HG02973 (cell line): ENCODE results near the gene TTLL5.

Source experiments
- ATAC-seq: cut with Tn5 transposase; IDR thresholded peaks from one replicate; pipeline ENCODE4 v1.9.1; 2021; ENCODE audit warnings: moderate library complexity; ENCODE audit not compliant: unreplicated experiment

Gene TTLL5, protein sequence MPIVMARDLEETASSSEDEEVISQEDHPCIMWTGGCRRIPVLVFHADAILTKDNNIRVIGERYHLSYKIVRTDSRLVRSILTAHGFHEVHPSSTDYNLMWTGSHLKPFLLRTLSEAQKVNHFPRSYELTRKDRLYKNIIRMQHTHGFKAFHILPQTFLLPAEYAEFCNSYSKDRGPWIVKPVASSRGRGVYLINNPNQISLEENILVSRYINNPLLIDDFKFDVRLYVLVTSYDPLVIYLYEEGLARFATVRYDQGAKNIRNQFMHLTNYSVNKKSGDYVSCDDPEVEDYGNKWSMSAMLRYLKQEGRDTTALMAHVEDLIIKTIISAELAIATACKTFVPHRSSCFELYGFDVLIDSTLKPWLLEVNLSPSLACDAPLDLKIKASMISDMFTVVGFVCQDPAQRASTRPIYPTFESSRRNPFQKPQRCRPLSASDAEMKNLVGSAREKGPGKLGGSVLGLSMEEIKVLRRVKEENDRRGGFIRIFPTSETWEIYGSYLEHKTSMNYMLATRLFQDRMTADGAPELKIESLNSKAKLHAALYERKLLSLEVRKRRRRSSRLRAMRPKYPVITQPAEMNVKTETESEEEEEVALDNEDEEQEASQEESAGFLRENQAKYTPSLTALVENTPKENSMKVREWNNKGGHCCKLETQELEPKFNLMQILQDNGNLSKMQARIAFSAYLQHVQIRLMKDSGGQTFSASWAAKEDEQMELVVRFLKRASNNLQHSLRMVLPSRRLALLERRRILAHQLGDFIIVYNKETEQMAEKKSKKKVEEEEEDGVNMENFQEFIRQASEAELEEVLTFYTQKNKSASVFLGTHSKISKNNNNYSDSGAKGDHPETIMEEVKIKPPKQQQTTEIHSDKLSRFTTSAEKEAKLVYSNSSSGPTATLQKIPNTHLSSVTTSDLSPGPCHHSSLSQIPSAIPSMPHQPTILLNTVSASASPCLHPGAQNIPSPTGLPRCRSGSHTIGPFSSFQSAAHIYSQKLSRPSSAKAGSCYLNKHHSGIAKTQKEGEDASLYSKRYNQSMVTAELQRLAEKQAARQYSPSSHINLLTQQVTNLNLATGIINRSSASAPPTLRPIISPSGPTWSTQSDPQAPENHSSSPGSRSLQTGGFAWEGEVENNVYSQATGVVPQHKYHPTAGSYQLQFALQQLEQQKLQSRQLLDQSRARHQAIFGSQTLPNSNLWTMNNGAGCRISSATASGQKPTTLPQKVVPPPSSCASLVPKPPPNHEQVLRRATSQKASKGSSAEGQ (N-terminal part only)

DNA sequence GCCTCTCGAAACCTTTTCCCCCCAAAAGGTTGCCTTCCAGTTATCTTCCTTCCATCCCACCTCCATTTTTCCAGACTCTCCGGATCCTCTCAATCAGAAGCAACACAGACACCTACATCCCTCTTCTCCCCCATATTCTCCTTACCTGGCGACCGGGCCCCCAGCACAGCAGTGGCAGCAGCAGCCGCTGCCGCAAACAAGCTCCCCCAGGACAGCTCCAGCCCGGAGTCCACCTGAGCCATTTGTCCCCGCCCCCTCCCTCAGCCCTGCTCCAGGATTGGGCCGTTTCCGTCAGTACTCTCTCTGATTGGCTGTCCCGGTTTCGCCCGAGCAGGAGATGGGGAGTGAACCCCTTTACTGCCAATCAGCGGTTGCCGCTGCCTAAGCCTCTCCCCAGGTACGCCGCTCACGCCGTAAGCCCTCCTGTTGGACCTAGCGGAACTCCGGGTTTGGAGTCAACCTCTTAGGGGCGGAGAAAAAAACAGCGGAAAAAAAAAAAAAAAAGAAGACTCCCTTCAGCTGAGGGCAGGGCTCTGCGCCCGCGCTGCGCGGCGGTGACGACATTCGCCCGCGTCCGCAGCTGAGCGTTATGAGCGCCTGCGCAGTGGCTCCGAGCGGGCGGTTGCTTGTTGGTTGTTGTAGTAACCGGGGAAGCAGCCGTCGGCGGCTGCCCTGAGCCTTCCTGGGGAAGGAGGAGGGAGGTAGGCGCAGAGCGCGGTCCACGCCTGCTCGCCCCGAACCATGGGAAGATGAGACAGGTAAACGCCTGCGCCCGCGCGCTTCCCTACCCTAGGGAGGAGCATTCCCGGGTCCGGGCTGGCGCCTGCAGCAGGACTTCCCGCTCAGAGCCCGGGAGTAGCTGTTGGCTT, at the start of gene TTLL5, which contains the start of gene ERG28:
TTLL5 (plus strand) TSS at position 617 of the 869 bp plus-strand sequence. CDS start 1,904 bp downstream, outside the sequence.
ERG28 (minus strand) TSS at position 247 of the 869 bp plus-strand sequence. CDS start 3,374 bp downstream, outside the sequence.
- peak; percentile 93 for ATAC-seq

DNA sequence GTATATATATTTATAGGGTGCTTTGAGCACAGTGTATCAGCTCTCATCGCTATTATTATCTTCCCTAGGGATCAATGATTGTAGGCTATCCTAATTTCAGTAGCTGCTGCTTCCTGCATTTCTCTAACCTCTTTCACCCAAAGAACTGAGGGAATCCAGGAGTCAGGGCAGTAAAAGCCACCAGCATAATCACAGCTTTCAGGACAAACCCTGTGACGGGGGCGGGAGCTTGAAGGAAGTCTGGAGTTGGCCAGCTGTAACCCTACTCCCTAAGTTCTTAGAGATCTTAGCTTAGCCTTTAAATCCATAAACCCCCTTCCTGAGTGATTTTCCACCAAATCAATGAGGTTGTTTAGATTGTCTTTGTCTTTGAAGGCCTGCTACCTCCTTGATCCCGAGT, 48.9 kb upstream of the TTLL5 start:
- no peak for ATAC-seq

DNA sequence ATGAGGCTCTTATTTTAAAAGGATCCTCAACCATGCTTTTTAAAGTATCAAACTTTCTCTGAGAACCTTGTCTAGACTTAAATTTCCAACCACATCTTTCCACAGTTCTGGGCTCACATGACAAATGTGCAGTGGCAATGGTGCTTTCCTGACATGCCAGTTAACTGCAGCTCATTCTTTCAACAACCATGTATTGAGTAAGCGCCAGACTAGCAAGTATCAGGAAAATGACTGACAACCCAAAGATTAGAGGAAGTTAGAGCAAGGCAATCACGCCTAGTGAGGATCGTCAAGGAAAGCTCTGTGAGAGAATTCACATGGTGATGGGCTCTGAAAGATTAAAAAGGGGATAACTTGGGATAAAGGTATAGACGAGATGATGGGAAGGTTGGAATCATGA, 46.9 kb upstream of the TTLL5 start:
- ATAC-seq: no peak

DNA sequence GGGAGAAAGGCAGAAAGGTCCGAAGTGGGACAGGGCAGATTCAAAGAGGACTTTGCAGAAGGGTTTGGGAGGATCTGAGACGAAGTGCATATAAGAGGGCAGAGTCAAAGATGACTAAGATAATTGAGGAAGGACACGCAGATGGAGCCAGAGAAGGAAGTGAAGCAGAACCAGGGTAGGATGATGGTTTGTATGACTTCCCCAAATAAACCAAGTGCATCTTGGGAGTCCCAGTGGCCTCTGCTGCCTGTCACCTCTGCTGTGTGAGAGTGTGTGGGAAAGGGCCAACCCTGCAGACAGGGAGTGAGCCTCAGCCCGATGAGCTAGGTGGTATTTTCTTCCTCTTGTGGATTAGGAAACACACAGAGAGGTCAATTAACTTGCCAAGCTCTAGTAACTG, 45.8 kb upstream of the TTLL5 start:
- no peak for ATAC-seq

DNA sequence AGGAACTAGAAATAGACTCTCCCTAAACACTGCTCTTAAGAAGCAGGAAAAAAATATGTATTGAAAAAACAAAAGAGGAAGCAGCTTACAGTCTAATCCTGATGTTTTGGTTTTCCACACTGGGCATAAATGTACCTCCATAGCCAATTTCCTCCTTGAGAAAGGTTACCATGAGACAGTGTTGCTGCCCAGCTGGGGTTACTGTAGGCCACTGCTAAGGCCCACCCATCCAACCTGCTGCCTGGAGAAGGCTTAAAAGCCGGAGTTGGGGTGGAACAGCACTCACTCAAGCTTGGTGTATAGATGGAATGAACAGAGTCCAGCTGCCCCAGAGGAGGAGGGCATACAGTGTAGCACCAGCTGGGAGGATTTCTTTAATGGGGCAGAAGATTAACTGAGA, 41.5 kb upstream of the TTLL5 start:
- no peak for ATAC-seq

DNA sequence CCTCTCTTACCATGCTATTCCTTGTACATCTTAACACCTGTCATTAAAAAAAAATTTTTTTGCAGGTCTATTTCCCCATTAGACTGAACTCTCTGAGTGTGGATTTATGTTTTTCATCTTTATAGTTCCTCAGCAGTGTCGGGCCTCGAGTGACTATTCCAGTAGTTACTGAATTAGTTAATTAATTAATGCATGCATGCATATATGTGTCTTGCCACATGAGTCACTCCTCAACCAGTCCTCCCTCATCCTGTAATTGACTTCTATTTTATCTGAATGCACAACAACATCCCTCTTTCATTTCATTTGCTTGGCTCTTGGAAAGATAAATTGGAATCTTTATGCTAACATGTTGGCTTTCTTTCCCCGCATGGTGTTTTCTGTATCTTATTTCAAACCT, 36.0 kb upstream of the TTLL5 start:
- ATAC-seq: no peak

DNA sequence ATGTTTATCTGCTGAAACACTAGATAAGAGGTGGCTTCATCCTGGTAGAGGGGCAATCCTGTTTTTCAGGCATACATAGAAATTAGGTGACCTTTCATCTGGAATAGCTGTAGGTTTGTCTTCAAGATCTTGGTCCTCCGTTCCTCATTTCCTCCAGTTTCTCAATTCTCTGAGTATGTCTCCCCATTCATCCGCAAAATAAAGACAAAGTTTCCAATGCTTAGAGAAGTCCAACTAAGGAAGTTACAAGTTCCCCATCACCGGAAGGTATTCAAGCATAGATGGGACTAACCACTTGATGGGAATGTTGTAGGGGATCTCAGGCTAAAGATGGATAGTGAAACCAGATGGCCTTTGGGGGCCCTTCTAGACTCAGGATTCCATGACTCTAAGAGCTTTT, 34.6 kb upstream of the TTLL5 start:
- no peak for ATAC-seq

DNA sequence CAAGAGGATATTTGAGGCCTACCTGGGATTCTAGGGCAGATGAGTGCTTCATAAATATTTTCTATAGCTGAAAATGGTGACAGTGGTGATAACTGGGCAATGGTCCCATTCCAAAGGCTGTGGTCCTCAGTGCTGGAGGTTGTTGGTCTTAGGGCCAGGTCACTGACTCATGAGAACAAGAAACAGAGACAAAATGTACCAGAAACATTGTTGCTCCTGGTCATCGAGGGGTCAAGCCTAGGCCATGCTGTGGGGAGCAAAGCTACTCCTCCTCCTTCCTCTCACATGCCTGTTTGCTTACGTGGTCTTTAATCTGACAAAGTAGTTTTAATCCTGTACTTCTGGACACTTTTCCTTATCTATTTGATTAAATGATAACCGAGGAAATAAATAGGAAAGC, 34.2 kb upstream of the TTLL5 start:
- no peak for ATAC-seq

DNA sequence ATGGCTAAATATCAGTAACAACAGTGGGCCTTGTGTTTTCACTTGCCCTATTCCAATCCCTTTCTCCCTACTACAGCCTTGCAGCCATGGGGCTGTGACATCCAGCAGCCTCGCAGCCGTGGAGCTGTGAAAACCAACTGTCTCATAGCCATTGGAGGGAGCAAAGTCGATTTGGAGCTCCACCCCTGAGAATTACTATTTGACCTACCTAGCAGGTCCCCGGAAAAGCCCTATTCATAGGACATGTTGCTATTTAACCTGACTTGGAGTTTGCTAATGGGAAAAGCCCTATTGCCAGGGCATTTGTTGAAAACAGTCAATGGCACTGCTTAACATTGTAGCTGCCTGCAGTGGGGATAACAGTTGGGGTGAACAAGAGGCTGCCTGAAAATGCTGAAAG, 33.6 kb upstream of the TTLL5 start:
- no peak for ATAC-seq

DNA sequence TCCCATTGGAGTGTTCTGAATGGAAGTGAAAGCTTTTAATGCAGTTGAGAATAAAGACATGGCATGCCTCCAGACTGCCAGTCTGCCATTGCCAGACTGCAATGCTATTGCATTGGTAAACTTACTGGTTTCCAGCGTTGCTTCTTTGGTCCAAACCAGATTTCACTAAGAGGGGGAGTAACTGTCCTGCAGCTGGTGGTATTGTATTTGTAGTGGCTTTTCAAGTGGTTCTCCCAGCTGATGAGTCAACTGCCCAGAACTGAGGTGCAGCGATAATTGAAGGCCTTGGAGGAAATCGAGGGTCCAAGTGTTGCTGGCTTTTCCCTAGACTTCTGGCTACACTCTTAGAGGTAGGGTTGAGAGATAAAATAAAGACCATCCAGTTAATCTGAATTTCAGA, 32.2 kb upstream of the TTLL5 start:
- ATAC-seq: no peak

DNA sequence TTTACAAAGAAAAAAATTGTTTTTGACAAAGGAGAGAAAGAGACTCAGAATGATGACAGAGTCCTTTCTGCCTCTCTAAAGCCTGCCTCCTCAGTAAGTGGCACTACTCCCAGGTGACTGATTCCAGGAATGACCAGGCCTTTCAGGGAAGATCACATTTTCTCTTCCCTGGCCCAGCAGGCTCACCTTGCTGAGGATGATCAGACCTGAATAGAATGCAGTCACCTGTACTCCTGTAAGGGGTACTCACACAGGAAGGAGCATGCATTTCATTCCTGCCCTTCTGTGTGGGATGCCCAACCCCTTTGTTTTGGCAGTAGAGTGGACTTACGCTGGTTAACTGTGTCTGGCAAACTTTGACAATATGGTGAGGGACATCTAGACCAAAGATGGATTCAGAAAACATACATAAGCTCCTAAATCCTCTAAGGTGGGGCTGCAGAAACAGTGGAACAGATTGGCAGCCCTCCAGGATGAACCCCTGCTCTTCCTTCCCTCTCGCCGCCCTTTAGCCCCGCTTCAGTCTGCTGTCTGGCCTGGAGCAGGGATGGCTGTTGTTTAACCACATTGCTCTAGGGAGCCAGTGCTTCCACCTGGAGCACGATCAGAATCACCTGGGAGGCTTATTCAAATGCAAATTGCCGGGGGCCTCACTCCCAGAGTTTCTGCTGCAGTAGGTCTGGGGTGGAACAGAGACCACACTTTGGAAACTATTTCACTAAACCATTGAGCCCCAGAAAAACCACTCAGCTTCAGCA, 30.2 kb upstream of the TTLL5 start:
- no peak for ATAC-seq

DNA sequence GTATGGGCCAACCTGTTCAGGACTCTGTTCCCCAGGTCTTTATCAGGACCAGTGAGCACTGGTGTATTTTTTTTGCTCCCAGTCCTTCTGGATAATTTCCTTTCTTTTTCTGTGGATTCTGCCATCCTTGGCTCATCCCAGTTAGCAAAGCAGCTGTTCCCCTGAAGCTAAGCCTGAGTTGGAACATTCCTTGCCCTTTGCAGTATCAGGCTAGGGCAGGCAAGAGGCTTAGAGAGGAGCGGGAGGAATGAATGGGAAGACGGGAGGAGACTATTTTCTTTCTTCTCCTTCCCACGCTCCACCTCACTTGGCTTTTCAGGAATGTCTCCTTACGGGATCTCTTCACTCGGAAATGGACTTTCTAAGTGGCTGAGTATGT, 29.6 kb upstream of the TTLL5 start:
- no peak for ATAC-seq

DNA sequence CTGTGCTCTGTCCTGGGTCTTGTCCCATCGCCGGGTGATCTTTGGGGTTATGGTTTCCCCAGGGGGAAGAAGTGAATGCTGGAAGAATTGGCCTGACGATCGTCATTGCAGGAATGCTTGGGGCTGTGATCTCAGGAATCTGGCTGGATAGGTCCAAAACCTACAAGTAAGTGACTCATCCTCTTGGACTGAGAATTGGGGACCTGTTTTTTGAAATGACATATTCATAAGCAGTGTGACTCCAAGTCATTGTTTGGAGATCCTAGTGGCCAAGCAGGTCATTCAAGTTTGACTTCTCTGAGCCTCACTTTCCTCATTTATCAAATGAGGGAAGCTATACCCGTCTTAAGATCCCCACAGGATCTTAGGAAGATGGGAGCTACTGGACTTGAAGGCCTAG, 26.2 kb upstream of the TTLL5 start:
- no peak for ATAC-seq

DNA sequence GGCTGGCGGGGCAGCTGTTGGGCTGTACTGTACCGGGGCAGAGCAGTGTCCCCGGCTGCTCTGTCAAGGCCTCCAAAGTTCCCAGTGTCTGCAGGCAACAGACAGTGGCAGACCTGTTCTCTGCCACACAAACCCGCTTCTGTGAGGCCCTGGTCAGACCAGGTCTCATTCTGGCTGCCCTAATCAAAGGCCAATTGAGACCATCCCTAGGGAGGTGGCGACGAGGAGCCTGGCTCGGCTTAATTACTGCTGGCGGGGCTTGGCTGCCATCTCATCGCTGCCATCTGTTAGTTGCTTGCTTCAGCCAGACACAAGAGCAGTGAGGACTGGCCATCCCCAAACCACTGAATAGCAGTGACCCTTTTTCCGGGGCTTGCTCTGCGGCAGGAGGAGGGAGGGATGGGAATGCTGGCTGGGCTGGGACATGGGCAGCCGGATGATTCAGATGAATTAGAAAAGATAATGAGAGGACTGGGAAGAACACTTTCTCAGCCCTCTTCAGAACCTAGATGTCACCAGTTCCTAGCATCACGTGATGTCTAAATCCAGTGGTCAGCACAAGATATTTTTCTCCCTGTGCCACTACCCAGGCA, 24.9 kb upstream of the TTLL5 start:
- ATAC-seq: no peak

DNA sequence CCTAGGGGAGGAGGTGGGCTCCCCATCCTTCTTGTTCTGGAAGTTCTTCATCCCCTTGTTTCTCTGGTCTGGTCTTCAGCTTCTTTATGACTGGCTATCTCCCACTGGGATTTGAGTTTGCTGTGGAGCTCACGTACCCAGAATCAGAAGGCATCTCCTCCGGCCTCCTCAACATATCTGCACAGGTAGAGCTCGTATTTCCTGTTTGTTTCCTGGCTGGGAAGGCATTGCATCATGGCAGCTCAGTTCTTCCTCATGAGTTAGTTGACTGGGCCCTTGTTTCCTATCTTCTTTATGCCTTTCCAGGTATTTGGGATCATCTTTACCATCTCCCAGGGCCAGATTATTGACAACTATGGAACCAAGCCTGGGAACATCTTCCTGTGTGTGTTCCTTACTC, 20.2 kb upstream of the TTLL5 start:
- no peak for ATAC-seq

DNA sequence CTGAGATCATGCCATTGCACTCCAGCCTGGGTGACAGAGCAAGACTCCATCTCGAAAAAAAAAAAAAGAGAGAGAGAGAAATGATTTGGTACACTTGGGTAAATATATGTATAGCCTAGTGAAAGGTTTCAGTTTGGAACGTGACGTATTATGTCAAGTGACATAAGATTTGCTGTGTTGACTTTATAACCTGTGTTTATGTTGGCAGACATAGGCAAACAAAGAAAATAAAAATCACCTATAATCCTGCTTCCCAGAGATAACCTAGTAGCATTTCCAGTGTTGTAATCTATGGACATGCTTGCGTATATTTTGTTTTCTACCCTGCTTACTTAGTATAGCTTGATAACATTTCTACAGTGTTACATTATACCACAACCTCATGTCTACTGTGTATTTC, 17.1 kb upstream of the TTLL5 start:
- no peak for ATAC-seq

DNA sequence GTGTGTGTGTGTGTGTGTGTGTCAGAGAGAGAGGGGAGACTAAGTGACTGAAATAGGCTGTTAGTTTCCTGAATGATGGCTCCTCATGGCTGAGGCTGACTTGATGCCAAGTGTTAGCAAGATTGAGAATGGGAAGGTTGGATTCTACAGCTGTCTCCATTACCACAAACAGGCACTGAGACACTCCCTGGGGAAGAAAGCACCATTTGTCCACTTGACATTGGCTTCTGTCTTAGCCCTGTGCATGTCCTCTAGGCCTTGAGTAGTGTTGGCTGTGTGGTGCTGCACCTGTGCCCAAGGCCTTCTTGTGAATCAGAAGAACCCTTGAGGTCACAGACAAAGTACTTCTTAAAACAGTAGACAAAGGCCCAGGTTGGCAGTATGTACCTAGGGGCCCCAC, 16.0 kb upstream of the TTLL5 start:
- ATAC-seq: no peak

DNA sequence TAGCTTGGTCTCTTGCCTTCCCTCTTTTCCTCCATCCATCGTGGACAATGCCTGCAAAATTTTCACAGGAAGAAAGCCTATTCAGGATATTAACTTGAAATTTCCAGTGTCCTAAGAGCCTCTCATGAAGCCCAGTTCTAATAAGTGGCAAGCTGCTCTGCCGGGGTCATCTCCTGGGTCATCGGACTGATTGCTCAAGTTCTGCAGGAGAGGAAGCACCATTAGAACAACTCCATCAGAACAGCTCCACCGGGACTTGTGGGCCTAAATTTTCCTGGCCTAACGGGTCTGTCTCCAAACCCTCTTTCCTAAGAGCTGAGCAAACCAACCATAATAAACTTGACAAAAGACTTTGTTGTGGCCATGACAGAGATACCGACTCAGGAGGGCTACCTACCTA, 14.3 kb upstream of the TTLL5 start:
- ATAC-seq: no peak

DNA sequence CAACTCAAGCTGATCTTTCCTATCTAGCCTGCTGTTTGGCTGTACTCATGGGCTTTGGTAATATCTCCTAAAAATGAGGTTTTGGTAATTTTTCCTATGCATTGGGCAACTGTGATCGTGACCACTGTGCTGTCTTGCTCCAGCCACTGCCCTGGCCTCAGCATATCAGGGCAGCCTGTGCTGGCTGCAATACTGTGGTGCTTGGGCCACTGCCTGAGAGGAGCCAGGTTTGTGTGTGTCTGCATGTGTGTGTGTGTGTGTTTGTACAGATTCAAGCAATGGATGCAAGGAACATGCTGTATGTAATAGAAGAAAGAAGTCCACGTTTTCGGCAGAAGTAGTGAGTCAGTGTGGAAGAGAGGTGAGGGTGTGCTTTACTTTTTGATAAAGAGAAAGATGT, 13.4 kb upstream of the TTLL5 start:
- no peak for ATAC-seq
